HG02623 (cell line): ENCODE data around the gene PANX1.
A peak's percentile ranks its signal among the peaks of the same experiment; 100 is the strongest.
"Not testable (repeated sequence)": the region's sequence is repeated elsewhere in the genome, so short reads cannot be mapped to it uniquely, and the experiment has no call there.

Experiments used
- ATAC-seq: cut with Tn5 transposase; IDR thresholded peaks from one replicate; pipeline ENCODE4 v1.9.1; 2021; ENCODE audit warnings: moderate library complexity; ENCODE audit not compliant: unreplicated experiment

The PANX1 gene

GRCh38 chr11:94148189-94148588, 19.5 kb downstream of the PANX1 start:
- ATAC-seq: no peak

DNA sequence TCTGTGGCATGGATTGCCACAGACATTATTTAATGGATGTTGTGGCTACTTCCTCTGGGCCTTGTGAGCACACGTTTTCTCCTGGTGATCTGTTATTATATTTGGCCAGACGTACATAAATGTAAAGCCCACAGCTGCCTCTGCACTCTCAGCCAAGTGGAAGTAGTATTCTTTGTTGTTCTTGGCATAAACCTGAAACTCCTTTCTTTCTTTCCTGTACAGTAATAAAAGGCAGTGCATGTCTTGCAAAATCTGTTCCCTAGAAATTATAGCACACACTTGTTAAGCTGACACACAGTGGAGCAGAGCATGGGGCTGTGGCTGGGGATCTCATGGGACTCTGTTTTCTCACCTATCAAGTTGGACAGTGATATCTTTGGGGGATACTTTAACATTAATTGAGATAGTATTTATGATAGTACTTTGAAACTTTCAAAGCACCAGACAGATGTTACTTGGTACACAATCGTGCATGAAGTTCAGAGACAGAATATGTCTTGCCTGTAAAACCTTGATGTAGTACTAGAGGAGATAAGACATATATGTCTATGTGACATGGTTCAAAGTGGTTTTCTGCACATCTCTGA, 20.9 kb downstream of the PANX1 start:
- no peak for ATAC-seq

DNA sequence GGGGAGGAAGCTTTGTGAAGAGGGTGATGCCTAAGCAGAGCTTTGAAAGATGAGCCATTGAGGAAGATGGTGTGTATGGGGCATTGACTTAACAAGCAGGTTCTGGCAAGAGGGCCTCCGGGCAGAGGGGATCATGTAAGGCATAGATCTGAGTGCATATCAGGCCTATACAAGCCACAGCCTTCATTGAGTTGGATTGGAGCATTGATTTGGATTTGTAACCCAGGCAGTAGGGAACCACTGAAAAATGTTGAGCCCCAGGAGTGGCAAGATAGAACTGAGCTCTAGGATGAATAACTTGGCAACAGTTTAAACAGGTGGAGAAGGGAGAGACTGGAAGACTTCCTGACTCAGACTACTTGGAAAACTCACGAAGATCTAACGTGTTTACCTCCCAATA, 21.4 kb downstream of the PANX1 start:
- no peak for ATAC-seq

DNA sequence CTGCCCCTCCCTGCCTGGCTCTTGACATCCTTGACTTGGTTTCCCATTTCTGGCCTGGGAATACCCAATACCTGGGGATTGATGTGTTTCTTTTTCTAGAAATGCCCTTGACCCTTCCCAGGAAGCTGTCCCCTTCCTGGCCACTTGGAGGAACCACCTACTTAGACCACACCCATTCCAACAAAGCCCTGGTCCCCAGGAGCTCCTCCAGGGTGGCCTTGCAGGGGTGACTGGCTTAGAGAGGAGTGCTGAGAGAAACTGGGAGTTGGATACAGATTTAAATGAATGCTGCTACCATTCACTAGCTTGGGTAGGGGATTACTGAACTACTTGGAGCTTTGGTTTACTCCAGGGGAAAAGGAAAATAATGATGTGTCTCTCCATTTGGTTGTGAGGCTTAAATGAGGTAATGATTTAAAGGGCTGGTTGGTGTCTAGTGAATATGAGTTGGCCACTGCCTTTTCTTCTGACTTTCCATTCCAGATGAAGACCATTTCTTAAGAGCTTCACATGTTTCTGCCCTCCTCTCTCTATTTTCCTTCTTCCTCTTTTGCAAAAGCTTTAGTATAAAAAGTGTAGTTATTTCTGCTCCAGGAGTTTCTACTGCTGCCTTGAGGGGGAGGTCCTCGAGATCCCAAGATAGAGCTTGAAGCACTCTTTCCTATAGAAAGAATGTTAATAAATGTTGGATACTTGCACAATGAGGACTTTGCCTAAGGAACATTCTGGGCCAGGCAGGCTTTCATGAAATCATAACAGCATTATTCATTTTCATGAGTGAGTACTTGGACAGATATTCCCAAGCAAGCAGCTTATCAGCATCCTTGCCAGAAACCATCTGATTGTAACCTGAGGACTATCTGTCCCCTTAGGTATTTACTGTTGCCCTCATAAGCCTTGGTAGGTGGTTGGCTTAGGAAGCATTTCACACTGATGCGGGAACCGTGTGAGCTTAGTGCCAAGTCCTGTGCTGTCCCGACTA, 22.4 kb downstream of the PANX1 start:
- no peak for ATAC-seq

DNA sequence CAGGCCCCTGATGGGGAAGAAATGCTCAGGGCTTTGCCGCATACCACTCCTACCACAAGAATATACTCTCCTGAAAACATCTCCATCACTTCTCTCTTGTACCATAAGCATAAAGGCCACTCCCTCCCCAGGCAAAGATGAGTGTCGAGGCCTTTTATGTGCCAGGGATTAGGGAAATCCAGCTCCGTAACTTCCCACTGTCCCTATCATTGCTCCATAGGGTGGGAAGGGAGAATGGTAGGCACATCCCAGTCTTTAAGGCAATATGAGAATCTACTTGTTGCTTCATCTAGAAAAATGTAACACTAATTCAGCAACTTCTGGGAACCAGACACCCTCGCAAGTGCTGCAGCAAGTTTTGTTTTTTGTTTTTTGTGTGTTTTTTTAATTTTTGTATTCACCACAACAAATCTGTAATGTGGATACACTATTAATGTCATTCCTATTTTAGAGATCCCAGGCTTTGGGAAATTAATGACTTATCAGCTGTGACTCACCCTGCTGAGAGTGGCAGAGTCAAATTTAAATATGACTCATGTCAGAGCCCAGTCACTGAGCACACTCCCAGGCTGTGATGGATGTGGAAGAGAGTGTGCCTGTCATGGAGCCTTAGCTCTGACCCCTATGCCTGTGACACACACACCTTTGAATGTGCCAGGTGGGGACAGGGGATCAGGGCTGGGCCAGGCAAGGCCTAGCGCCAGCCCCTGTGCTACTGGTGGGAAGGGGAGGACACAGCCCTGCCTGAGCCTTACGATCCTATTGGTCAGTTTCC, 23.4 kb downstream of the PANX1 start:
- ATAC-seq: peak; percentile 59

DNA sequence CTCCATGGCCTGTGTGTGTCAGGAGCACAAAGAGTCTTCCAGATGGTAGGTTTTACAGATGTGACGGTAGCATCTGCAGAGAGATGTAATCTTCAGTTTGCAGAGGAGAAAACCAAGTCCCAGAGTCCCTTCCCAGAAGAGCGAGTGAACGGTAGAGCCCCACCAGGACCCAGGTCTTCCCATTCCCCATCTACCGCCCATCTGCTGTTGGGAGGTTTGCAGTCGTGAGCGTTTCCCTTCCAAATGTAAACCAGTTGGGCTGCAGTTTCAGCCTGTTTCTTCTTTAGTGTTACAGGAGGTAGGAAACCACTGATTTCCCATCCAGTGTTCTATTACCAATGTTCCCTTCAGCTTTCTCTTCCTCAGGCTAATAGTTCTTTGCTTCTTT, 24.0 kb downstream of the PANX1 start:
- no peak for ATAC-seq

DNA sequence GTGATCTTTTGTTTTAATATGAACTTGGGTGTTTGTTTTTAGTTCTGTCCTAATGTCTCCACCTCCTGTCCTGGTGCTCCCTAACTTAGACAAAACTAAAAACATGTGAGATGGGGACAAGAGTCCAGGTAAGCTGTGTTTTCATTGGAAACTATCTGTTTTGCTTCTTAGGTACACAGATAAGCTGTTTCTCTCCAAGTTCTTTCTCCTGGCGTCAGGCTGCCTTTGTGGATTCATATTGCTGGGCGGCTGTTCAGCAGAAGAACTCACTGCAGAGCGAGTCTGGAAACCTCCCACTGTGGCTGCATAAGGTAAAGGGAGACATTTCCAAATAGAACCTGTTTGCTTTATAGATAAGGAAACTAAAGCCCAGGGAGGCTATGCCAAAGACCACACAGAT, 24.7 kb downstream of the PANX1 start:
- no peak for ATAC-seq

GRCh38 chr11:94154095-94154856, 25.6 kb downstream of the PANX1 start:
- no peak for ATAC-seq

DNA sequence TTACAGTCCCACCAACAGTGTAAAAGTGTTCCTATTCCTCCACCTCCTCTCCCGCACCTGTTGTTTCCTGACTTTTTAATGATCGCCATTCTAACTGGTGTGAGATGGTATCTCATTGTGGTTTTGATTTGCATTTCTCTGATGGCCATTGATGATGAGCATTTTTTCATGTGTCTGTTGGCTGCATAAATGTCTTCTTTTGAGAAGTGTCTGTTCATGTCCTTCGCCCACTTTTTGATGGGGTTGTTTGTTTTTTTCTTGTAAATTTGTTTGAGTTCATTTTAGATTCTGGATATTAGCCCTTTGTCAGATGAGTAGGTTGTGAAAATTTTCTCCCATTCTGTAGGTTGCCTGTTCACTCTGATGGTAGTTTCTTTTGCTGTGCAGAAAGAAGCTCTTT, 28.7 kb downstream of the PANX1 start:
- ATAC-seq: not testable (repeated sequence)

- ATAC-seq: no peak
Measured at GRCh38 chr11:94168882-94169281, 40.2 kb downstream of the PANX1 start.

- no peak for ATAC-seq
Measured at GRCh38 chr11:94169516-94169915, 40.9 kb downstream of the PANX1 start.

GRCh38 chr11:94169930-94170545, 41.4 kb downstream of the PANX1 start:
- no peak for ATAC-seq

DNA sequence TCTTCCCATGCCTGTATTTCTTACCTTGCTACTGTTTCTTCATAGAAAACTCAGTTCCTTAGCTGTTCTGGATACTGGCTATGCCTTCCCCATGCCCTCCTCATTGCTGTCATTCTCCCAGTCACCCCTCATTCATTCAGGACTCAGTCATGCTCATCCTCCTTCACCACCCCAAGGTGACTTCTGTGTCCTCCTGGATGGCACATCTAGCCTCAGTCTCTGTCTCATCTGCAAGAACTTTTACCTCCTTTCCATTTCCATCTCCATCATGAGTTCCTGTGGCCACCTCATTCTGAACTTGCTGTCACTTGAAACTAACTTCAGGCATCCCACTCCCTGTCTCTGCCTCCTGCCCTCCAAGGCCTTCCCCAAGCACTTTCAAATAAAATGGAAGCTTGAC, 42.3 kb downstream of the PANX1 start:
- ATAC-seq: no peak

DNA sequence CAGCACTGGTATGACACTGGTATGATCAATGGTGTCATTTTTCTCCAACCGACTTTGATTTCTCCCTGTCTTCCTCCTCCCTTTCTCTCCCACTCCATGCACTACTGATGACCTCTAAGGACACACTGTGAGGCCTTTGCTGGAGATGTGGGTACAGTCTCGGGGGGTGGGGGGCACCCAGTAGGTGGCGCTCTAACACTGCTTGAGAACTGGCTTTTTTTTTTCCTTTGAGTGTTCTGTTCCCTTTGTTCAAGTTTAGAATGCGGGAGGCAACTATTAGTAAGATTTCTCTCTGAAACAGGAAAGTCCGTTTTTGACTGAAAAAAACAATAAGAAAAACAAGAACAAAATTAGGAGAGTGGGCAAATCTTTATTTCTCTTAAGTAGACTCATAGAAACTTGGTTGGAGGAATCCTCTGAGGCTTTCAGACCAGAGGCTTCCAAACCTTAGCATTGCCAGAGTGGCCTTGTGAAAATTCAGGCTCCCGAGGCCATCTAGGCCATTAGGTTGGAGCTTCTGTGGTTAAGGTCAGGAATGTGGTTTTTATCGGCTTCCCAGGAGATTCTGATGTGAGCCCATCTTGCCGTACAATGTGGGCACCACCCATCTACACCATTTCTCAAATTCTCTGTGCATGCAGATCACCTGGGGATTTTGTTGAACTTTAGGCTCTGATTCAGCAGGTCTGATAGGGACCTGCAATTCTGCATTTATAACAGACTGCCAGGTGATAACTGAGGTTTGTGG, 43.2 kb downstream of the PANX1 start:
- ATAC-seq: no peak

DNA sequence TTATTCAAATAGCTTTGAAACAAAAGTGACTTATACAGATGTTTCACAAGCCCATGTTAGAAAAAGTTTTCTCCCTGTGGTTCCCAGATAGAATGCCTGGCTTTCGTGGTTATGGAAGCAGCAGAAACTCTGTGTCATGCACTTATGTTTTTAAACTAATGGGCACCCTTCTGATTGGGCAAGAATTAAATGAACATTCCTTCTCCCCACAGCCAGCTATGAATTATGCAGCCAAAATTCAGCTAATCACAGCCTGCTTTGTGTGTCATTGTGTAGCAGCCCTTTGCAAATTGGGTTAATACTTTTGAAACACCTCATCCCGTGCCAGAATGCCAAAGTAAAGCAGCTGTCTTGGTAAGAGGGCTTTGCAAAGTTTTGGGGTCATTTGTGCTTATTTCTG, 46.9 kb downstream of the PANX1 start:
- ATAC-seq: no peak

- ATAC-seq: no peak
Measured at GRCh38 chr11:94178331-94178730, 49.7 kb downstream of the PANX1 start.

DNA sequence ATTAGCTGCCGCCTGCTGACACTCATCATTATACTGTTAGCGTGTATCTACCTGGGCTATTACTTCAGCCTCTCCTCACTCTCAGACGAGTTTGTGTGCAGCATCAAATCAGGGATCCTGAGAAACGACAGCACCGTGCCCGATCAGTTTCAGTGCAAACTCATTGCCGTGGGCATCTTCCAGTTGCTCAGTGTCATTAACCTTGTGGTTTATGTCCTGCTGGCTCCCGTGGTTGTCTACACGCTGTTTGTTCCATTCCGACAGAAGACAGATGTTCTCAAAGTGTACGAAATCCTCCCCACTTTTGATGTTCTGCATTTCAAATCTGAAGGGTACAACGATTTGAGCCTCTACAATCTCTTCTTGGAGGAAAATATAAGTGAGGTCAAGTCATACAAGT, 51.1 kb downstream of the PANX1 start:
- ATAC-seq: no peak

DNA sequence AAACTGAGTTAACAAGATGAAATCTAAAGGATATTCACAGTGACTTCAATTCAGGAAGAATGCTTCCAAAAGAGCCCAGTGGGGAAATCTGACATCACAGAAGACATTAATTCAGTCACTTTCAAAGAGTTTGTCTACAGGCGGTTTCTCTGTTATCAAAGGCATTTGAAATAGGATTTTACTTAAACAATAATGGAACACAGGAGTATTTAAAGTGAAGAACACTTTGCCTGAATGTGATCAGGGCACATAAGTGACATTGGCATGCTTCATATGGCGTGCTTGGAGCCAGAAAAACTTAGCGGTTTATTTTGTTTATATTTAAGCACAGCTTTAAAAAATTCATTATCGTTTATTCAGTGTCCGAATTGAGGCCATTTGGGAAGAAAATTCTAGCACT, 52.9 kb downstream of the PANX1 start:
- ATAC-seq: no peak

- ATAC-seq: no peak
Measured at GRCh38 chr11:94181943-94182342, 53.3 kb downstream of the PANX1 start.
